ENCODE data around the gene FGFBP1.

Gene FGFBP1

GRCh38 chr4:15913631-15913970, 24.9 kb downstream of the FGFBP1 start:
- DNase-seq: no peak

GRCh38 chr4:15912961-15913630, 25.4 kb downstream of the FGFBP1 start:
- no peak for DNase-seq

- DNase-seq: no peak
Observed at GRCh38 chr4:15912236-15912635, 26.3 kb downstream of the FGFBP1 start.

- no peak for DNase-seq
Observed at GRCh38 chr4:15910155-15910940, 28.2 kb downstream of the FGFBP1 start.

- DNase-seq: no peak
Observed at GRCh38 chr4:15907430-15907829, 31.1 kb downstream of the FGFBP1 start.

GRCh38 chr4:15906020-15906443, 32.5 kb downstream of the FGFBP1 start:
- no peak for DNase-seq

GRCh38 chr4:15902746-15903145, 35.8 kb downstream of the FGFBP1 start:
- DNase-seq: no peak

- DNase-seq: no peak
Observed at GRCh38 chr4:15901998-15902397, 36.5 kb downstream of the FGFBP1 start.

GRCh38 chr4:15901007-15901406, 37.5 kb downstream of the FGFBP1 start:
- DNase-seq: no peak

- DNase-seq: no peak
Observed at GRCh38 chr4:15899511-15899910, 39.0 kb downstream of the FGFBP1 start.

GRCh38 chr4:15898902-15899301, 39.6 kb downstream of the FGFBP1 start:
- no peak for DNase-seq

- no peak for DNase-seq
Observed at GRCh38 chr4:15897577-15897976, 41.0 kb downstream of the FGFBP1 start.

- peak in 2 of 56 donors; percentile 1 to 9 for DNase-seq
Observed at GRCh38 chr4:15894921-15895916, 43.3 kb downstream of the FGFBP1 start.

- DNase-seq: no peak
Observed at GRCh38 chr4:15894393-15894792, 44.1 kb downstream of the FGFBP1 start.

- DNase-seq: no peak
Observed at GRCh38 chr4:15893962-15894361, 44.6 kb downstream of the FGFBP1 start.

- no peak for DNase-seq
Observed at GRCh38 chr4:15891312-15891711, 47.2 kb downstream of the FGFBP1 start.

- no peak for DNase-seq
Observed at GRCh38 chr4:15890246-15890829, 48.2 kb downstream of the FGFBP1 start.

- DNase-seq: no peak
Observed at GRCh38 chr4:15888515-15888914, 50.0 kb downstream of the FGFBP1 start.

Measured in amygdala (tissue), 56 donors.